GM12873 (cell line): ENCODE measurements around the gene SIPA1.

Experiments used
- TF ChIP-seq, protein P1 (sequence below): IDR thresholded peaks from 2 replicates; pipeline ENCODE4 v1.5.1; 2012; ENCODE audit warnings: low read depth, mild to moderate bottlenecking, moderate library complexity, low read length, control low read depth; ENCODE audit not compliant: insufficient read depth; ENCODE audit errors: missing control alignments

SIPA1 gene

DNA sequence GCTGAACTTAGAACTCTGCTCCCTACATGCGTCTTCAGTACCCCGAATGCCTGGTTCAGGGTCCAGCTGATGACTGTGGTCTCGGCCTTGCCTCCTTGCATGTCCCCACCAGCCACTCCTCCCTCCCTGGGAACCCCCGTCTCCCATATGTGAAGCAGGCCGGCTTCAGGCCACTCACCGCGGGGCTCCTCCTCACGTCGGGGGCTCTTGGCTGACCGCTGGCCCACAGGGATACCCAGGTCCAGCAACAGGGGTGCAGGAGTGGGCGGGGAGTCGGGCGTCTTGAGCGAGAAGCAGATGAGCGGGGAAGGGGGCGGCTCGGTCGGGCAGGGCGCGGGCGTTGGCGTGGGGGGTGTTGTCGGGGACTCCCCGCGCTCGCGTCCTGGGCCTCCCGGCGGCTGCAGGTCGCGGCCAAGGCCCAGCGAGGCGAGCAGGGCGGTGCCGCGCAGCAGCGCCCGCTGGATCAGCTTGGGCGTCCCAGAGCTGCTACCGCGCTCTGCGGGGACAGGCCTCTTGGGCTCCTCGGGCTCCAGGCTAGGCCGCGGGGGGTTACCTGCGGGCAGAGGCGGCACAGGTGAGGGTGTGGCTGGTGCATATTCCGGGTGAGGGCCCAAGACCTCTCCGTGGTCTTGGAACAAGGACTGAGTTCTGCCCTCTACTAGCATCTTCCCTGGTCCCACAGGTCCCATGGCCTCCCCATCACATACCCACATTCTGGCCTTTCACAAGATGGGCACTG, 38.5 kb upstream of the SIPA1 start:
- TF ChIP-seq, protein P1, sequence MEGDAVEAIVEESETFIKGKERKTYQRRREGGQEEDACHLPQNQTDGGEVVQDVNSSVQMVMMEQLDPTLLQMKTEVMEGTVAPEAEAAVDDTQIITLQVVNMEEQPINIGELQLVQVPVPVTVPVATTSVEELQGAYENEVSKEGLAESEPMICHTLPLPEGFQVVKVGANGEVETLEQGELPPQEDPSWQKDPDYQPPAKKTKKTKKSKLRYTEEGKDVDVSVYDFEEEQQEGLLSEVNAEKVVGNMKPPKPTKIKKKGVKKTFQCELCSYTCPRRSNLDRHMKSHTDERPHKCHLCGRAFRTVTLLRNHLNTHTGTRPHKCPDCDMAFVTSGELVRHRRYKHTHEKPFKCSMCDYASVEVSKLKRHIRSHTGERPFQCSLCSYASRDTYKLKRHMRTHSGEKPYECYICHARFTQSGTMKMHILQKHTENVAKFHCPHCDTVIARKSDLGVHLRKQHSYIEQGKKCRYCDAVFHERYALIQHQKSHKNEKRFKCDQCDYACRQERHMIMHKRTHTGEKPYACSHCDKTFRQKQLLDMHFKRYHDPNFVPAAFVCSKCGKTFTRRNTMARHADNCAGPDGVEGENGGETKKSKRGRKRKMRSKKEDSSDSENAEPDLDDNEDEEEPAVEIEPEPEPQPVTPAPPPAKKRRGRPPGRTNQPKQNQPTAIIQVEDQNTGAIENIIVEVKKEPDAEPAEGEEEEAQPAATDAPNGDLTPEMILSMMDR: no peak

DNA sequence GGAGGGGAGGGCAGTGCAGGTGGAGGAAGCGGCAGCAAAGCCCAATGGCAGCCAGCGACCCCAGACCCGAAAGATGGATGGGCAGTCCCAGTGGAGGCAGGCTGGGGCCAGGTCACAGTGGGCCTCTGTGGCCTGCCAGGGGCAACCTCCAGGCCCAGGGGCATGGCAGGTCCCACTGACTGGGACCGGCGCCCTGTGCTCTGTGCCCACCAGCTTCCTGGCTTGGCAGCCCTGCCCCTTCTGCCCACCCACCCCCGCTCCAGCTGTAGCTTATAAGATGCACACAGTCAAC, 38.0 kb upstream of the SIPA1 start:
- TF ChIP-seq, protein P1: no peak

DNA sequence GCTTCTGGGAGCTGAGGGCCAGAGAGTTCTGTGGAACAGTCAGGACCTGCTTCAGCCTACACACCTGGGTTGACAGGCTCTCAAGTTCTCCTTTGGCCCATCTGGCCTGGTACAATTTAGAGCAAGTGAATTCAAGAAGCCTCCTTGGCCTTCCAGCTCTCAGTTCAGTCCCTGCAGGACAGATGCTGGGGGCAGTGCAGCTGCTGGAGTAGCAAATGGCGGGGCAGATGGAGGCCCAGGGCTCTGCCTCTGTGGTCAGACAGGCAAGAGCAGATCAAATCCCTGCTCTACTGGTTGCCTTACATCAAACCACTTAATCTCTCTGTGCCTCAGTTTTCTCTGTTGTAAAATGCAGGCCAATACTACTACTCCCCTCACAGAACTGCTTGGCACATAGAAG, 33.6 kb upstream of the SIPA1 start:
- TF ChIP-seq, protein P1: no peak

DNA sequence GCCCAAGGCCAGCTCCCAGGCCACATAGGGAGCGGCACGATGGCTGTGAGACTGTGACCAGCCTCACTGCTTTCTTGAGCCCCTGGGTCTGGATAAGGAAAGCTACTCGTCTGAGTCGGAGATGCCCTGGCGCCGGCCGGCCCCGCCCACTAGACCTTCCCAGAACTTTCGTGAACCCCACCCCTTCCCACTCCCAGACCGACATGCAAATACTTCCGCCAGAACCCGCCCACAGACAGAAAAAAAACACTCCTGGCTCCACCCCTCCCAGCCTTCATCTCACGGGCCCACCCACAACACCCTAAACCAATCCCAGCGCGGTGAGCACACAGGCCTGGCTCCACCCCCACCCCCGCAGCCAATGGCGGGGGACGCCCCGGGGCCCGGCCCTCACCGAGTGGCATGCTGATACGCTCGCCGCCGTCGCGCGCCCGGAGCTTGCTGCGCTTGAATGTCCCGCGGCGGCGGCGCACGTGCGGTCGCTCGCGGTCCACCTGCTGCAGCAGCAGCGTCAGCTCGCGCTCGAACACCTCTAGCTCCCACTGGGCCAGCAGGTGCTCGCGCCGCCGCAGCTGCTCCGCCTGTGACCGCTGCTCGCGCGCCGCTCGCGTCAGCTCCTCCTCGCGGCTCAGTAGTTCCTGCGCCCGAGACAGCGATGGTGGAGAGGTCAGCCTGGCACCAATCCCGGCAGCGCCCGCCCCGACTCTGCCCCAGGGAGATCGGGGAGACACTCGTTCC, 30.9 kb upstream of the SIPA1 start:
- TF ChIP-seq, protein P1: no peak

DNA sequence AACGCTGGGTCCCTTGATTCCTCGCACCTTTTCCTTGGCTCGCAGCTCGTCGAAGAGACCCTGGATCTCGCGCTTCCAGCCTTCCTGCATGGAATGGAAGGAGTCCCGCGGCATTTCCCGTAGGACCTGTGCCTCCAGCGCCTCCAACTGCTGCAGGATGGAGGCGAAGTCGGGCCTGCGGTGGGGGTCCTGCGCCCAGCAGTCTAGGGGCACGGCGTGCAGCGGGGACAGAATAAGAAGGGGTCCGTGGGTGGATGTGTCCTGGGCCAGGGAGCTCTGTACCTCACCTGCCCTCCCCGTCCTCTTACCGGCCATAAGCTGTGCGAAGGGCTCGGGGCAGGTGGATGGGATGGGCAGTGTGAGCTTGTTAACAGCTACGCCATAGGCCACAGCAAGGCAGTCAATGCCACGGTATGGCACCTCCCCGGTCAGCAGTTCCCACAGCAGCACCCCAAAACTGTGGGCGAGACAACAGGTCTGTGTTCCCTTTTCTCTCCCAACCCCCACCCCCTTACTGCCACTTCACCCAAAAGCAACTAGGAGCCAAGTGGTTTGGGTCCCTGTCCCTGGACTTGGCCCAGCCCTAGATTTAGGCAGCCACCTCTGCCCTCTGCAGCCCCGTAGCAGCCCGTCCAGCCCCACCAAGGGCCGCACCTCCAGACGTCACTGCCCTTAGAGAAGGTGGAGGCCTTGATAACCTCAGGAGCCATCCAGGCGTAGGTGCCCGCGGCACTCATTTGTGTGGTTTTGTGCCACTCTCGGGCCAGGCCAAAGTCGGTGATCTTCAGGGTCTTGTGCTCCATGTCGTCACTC, 30.1 kb upstream of the SIPA1 start:
- TF ChIP-seq, protein P1: no peak

DNA sequence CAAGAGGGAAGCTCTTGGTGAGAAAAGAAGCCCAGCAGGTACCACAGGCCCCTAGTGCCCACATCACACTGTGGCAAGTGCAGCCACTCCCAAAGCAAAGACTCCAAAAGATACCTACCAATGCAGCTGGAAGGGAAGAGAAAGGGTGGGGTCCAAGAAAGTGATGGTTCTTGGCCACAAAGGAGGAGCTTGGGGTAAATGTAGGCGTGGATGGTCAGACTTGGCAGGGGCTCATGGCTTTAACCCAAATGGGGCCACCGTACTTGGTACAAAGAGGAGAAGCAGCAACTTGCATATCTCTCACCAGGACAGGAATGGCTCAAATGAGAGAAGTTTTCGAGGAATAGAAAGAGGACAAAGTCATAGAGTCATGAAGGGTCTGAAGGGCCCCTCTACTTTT, 28.7 kb upstream of the SIPA1 start:
- TF ChIP-seq, protein P1: no peak

DNA sequence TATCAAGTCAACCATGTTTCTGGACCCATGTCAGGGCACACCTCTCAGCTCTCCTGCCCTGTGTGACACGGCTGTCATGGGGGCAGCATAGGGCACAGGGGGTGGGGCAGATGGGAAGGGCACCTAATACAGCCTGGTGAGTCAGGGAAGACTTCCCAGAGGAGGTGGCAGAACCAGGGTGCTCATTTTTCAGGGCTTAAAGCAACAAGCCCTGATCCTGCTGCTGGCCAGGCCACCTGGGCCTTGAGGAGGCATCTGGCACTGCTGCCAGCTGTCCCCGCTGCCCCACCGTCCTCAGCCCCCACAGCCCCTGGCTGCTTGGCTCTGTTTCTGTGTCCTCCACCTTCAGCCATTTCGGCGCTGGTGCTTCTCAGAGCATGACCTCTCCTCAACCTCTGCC, 28.2 kb upstream of the SIPA1 start:
- TF ChIP-seq, protein P1: no peak
